Activated CD8-positive, alpha-beta memory T cell treated with anti-CD3 and anti-CD28 coated beads, Interleukin-2, amount 50 U/mL, for 1 hour (primary cell): Measurements from ENCODE around the gene AHRR.
"Not testable (repeated sequence)": the region's sequence is repeated elsewhere in the genome, so short reads cannot be mapped to it uniquely, and the experiment has no call there.

Experiments
- DNase-seq: peaks from one replicate; pipeline ENCODE4 v3.0.0-alpha.2; 2020; ENCODE audit errors: extremely low read depth

AHRR gene

DNA sequence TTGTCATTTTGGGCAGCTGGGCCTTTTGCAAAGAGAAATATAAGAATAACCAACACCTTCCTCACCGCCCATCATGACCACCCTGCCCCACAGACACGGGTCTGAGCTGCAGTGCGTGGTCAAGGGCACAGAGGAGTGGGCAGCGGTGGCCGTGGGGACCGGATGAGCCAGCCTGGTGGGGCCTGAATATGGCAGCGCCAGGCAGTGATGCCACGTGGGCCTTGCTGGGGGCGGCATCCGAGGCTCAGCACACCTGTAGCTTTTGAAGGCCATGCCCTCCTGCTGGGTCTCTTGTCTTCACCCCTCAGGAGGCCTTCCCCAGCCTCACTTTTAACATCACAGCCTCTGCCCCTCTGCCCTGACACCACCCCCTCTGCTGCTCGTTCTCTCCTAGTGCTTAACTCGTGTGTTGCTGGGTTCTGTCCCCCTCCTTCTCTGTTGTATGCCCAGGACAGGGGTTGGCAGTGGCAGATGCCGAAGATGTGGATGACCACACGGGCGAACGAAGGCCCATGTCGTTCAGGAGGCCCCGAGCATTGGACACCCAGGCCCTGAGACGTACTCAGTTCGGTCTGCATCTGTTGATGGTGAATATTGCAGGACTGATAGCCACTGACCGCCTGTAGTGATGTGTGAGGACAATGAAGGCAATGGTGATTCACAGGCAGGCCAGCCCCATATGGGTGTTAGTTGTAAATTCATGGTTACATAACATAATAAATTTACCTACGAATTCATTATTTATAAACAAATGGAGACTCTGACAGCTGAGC lies 46.0 kb downstream of the AHRR start:
- no peak for DNase-seq

DNA sequence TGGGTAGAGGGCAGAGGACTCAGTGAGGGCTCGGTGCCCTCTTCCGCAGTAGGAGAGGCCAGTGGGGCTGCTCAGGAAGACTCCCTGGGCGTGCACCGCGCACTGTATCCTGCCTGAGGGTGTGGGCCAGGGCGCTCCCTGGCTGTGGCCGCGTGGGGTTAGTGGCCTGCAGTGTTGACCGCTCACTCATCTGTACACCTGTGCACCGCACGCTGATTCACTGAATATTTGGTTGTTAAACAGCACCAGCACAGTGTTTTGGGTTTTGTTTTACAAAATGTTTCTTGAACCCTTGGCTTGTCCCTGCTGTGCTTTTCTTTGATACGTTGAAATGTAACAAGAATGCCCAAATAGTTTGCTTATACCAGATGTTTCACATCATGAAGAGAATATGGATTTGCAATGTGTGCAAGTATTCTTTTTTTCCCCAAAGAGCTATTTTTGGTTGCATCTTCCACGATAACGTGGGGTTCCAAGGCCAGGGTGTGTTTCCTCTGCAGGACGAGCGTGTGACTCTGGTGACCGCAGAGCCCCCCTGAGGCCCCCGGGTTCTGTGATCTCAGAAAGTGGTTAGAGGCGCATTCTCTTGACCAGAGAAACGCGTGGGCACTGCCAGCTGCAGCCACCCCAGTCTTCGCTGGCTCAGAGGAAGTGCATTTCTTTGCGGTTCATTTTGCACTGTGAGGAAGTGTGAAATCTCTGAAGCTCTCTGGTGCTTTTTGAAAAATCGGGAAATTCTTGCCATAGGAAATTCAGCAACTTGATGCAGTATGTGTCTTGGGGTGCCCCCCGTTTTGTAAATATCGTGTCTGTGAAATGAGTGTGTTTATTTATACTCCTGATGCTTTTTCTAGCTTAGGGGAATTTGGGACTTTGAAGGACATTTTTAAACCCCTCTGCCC lies 46.9 kb downstream of the AHRR start:
- DNase-seq, result no peak

DNA sequence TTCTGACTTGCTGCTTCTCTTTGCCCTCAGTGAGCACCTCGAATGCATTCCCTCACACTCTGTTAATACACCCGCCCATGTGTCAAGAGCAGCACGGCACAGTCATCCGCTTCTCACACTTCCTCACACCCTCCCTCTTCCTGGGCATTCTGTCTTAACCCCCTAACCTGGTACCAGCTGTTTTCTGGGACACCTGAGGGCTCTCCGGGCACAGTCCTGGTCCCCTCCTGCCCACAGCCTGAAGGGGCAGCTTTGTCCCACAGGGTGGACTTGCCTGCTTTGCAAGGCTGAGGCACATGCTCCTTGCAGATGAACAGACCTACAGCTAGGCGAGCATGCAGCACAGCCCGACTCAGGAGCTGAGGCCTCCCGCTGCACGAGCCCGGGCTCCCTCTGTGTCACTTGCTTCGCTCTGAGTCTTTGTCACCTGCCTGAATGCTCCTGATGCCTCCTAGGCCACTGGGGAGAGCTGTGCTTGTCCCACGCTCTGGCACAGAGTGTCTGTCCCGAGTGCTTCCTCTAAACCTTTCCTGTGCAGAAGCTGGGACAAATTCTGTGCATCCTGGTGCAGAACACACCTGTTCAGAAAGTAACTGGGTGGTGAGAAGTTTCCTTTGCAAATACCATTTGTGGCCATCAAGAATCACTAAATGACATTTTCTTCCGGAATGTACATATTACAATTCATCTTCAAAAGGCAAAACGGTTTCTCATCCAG lies 47.8 kb downstream of the AHRR start:
- no peak for DNase-seq

DNA sequence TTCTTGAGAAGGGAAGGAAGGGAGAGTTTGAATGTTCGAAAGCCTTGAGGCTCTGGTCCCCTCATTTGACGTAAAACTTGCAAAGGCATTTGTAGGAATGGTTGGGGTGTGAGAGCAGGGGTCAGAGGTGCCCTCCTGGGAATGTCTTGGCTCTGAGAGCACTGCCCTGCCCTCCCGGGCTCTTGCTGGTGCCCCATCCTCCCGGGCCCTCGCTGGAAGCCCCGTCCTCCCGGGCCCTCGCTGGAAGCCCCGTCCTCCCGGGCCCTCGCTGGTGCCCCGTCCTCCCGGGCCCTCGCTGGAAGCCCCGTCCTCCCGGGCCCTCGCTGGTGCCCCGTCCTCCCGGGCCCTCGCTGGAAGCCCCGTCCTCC lies 48.3 kb downstream of the AHRR start:
- DNase-seq, result not testable (repeated sequence)

DNA sequence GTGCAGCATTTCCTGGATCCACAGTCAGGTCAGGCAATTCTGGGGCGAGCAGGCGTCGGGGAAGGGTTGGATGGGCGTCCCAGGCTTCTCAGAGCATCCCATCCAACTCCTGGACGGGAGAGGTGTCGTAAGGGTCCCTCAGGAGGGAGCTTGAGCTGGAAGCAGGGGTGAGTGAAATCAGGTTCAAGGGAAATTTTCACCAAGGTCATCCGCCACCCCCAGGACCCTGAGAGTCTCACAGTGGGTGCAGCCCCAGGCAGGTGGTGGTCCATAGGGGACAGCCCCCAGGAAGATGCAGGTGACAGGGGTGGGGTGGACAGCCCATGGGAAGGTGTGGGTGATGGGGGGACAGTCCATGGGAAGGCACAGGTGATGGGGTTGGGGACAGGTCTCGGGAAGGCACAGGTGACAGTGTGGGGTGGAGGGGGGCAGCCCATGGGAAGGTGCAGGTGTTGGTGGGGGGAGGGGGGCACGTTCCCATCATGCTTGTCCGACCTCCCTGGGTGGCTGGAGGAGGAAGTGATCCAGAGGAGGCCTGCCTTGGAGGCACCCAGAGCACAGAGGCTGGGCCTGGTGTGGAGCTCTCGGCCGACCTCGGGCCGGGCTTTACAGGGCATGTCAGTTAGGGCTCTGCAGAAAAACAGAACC lies 48.9 kb downstream of the AHRR start:
- no peak for DNase-seq

DNA sequence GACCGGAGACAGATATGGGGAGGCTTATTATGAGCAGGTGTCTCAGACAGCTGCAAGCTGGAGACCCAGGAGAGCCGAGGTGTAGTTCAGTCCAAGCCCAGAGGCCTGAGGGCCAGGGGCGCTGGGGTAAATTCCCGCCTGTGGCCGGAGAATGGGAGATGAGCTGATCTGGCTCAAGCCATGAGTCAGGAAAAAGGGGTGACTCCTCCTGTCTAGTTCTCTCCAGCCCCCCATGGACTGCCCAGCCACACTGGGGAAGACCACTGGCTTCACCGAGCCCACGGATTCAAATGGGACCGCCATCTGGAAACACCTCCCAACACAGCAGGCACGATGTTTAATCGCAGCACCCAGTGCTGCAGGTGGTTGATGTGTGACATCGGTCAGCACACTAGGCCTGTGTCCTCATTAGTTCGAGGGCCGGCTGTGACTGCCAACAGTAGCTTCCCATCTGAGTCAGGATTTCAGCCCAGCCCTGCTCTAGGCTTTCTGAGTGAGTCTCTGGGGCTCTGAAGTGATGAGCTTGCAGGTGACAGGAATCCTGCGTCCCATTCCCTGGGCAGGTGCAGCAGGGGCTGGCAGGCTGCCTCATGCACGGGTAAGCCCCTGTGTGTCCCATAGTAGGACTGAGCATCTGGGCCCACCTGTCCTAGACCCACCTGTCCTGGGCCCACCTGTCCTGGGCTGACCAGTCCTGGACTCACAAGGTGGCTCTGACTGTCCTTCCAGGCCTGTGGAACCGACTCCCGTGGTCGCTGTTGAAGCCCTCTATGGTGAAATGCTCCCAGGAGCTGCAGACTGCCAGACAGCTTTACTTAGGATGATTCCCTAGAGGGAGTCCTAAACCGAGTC lies 49.7 kb downstream of the AHRR start:
- DNase-seq, result no peak

DNA sequence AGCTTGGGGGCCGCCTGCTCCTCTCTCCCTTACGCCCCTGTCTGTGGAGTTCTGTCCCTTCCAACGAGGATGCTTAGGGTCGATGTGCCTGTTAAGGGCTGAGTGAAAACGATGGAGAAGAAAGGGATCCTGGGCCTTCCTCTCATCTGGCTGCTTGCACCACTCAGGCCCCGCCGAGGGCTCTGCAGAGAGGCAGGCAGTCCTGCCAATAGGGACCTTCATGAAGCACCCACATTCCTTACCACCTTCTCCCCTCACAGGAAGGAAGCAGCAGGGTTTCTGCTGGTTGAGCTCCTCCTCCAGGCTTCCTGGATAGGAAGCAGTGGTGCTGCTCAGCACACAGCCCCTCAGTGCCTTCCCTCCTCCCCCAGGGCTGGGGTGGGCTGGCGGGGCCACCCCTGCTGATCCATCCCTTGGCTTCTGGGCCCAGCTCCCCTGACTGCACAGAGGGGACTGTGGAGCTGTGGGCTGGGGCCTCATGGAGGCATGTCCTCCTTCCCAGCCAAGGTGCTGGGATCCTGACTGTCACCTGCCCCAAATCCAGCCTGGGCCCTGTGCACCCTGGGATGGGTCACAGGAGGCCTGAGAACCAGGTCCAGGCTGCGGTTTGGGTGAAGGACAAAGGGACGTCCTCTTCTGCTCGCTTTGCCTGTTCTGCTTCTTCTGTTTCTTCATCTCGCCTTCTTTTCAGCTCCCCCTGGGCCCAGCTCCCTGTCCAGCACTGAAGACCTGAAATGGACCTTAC lies 50.5 kb downstream of the AHRR start:
- DNase-seq, result no peak

DNA sequence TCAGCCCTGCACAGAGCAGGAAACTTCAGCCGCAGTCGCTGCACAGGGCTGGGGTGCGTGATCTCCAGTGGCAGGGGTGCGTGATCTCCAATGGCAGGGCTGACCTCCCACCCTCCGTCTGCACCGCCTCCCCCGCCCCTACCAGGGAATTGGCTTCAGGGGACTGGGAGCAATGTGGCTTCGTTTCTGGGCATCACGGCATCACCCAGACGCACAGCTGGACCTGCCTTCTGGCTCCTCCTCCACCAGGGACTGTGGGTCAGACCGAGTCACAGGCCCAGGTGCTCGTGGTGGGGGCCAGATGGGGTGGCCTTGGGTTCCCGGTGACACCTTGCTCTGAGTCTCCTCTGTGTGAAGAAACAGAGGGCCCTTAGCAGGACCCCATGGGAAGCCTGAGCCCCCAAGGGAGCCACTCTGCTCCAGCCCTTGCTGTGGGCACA lies 51.1 kb downstream of the AHRR start:
- DNase-seq, result no peak

DNA sequence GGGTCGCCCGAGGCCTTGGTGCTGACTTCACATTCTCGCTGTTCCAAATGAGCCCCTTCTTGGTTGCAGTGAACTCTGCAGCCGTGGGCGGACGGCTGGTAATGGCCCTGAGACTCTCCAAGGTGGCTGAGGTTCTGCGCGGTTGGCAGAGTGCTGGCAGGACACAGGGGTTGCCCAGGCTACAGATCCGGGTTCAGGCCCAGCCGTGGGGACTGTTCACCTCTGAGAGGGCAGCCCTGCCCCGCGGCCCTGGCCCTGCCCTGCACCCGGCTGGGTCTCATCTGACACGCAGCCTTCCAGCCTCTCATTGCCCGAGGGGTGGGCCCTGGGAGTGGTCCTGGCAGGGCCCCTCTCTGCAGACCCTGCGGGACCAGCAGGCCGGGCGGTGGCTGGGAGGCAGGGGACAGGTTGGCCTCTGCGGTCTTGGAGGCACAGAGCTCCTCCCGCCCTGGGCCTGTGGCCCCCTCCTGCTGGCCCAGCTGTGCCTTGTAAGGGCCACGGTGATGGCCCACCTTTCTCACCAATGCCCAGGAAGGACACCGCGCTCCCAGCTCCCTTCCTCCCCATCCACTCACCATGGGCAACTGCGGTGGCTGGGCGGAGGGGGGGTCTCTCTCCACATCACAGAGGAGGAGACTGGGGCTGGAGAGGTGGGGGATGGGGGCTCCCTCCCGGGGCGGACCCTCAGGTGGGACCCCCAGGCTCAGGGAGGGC lies 51.6 kb downstream of the AHRR start:
- DNase-seq, result no peak

DNA sequence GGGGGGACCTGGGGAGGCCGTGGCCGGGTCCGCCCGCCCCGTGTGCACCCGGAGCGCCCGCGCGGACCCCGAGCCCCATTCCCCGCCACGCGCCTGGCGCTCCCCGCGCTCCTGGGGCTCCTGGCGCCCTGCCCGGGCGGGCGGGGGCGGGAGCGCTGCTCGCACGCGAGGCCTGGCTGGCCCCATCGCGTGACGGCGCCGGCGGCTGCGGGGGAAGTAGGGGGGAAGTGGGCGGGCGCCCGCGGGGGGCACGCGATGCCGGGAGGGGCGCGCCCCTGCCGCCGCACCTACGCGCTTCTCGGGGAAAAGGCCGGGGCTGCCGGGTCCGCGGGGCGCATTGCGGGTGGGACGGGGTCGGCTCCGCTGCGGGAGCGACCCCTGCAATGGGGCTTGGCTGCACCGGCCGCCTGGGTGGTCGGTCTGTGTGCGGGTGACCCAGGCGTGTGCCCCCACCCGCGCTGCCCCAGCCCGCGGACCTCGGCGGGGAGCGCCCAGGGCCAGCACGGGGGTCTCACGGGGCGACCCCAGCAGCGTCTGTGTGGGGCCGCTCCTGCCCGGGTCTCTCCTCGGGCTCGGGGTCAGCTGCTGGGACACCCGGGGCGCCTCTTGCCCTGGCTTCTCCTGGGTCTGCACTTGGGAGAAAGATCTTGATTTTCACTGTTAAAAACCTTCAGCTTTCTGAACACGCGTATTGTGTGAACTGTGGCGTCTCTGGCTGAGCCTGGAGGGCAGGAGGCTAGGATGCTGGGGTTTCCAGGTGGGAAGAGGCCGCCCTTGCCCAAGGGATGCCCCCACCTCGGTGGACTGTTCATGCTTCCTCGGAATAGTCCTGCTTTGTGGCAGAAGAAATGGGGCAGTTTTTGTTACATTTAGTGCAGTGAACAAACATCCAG lies 52.4 kb downstream of the AHRR start:
- no peak for DNase-seq

DNA sequence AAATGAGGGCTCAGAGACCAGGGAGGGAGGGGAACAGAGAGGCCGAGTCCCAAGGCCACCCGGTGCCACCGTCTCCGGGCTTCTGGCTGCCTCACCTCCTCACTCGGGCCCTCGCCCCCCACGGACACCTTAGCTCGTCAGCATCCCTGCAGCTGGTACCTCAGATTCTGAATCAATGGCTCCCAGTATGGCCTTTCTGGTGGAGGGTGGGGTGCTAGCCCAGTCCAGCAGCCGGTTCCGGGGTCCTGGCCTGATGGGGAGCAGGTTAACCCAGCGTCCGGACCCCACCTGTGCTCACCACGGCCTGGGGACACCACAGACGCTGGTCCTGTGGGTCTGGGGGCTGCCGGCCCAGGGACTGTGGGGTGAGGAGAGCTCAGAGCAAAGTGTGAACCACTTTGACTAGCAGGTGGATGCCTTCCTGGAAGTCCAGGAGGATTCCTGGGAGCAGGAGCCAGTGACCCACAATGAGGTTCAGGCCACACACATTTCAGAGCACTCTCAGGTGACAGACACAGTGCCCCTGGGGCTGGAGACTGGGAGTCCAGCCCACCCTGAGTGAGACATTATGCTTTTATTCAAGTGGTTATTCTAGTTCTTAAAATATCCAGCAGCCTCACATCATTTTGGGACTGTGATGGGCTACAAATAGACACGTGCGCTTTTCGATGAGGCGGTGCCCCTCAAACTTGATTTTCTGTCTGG lies 53.3 kb downstream of the AHRR start:
- no peak for DNase-seq

DNA sequence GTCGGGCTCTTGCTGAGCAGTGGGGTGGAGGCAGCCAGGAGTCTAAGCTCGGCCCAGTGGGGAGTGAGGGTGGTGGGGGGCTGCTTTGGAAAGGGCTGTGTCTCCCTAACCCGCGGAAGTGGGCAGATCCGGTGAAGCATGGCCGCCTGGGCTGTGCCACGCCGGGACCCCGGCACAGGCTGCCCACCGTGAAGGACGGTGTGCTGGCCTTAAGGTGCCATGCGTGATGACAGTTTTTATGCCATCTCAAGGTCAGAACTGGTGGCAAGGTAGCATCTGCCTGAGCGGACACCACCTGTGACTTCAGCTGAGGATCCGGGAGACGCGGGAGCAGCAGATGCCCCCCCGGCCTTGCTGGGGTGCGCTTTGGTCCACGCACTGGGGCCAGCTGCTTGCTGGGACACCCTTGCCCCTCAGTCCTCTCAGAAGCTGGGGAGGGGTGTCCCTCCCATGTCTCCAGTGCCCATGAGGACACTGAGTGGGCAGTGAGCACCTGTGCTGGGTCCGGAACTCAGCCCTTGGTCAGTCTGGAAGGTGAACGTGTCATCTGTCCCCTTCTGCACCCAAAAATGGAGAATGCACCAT lies 53.9 kb downstream of the AHRR start:
- no peak for DNase-seq

DNA sequence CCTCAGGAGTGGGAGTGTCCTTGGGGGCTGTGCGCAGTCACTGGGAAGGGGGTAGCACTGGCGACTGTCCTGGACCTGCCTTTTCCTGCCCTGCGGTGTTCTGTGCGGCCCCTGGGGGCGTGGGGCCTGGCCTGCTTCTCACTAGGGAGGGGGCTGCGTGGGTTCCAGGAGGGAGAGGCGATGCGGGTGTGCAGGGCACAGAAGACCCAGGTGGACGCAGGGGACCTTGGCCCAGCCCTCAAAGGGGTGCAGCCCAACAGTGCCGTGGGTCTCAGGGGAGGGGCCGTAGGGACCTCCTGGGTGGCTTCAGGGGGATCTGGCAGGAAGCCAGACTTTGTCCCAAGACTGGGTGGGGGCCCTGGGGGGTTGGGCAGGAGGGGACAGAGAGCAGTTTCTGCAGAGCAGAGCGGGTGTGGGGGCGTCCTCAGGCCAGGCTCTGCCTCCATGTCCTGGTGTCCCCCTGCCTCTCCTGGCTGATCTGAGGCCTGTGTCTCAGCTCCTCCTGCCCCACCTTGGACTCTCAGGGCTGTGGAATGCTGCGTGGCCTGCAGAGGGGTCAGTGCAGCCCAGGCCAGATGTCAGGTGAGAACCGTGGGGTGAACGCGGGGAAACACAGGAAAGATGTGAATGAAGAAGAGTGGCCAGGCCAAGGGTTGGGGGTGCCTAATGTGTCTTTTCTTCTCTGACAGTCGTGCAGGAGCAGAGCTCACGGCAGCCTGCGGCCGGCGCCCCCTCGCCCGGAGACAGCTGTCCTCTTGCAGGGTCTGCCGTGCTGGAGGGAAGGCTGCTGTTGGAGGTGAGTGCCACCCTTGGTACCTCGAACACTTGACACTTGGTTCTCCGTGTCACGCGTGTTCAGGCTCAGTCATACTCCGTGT lies 54.6 kb downstream of the AHRR start:
- no peak for DNase-seq

DNA sequence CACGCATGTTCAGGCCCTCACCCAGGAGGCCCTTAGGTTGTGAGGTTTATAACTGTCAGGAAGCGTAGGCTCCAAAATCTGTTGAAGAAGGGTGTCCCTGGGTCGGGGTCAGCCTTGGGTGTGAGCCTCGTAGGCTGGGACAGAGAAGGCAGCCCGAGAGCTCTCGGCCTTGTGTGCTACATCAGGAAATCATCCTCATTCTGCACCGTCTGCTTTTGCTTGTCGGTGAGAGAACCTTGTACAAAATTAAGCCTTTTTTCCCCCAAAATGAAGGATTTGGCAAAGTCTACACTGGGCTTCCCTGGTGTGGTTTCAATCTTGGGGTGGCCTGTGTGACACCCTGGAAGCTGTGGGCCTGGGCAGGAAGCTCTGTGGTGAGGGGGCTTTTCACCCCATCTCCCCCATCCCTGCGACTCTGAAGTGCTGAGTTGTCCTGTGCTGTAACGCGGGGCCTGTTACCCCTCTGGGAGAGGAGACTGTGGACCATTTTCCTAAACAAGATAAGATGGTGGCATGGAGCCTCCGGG lies 55.3 kb downstream of the AHRR start:
- DNase-seq, result no peak

DNA sequence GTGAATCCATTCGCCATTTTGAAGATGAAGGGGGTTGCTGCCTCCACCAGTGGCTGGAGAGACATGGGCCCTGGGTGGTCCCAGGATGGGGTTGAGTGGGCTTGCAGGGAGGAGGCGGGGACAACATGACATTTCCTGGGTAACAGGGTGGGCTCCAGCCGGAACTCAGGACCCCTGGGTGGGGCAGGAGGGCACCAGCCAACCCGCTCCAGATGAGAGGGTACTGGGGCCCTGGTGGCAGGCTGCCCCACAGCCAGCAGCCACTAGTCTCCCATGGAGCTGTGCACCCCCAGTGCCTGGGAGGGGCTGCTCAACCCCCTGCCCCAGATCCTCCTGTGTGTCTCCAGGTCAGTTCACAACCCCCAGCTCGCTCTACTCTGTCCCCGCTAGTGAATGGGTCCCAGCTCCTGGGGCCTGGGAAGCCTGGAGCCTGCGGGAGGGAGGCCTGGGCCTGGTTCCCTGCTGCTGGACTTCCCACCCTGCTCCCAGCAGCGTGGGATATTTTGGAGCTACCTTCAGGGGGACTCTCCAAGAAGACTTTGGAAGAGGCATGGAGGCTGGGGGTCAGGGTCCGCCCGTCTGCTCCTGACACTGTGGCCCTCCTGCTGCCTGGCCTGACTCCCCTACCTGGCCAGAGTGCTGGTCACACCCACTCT lies 55.9 kb downstream of the AHRR start:
- DNase-seq, result no peak
